H9 (cell line): Measurements from ENCODE around the gene DPP6. TPM values are rescaled to one million over a fixed set of nuclear protein-coding genes. Genes with fewer than 3 reads are reported as not detected.

ENCODE experiments used
- DNase-seq: peaks from one replicate; pipeline ENCODE4 v3.0.0-alpha.2; 2017
- H2AFZ ChIP-seq: one replicate; pipeline ENCODE4 v1.6.1; 2013; ENCODE audit warnings: mild to moderate bottlenecking, low read length, control low read depth, moderate library complexity
- H2AK5ac ChIP-seq: 2 replicates; pipeline ENCODE4 v1.6.1; 2013; ENCODE audit warnings: low read length, control low read depth, mixed read lengths; ENCODE audit not compliant: insufficient read length
- H2BK120ac ChIP-seq: one replicate; pipeline ENCODE4 v1.6.1; 2013; ENCODE audit warnings: low read depth, mild to moderate bottlenecking, low read length, control low read depth, inconsistent platforms; ENCODE audit not compliant: poor library complexity, severe bottlenecking
- H2BK12ac ChIP-seq: 2 replicates; pipeline ENCODE4 v1.6.1; 2013; ENCODE audit warnings: low read length, control low read depth, mixed read lengths, low read depth; ENCODE audit not compliant: insufficient read length
- H2BK15ac ChIP-seq: 2 replicates; pipeline ENCODE4 v1.6.1; 2013; ENCODE audit warnings: low read depth, low read length, control low read depth
- H2BK20ac ChIP-seq: one replicate; pipeline ENCODE4 v1.6.1; 2013; ENCODE audit warnings: low read depth, mild to moderate bottlenecking, low read length, control low read depth, inconsistent platforms; ENCODE audit not compliant: poor library complexity, severe bottlenecking
- H2BK5ac ChIP-seq: 2 replicates; pipeline ENCODE4 v1.6.1; 2013; ENCODE audit warnings: low read length, control low read depth, mixed read lengths; ENCODE audit not compliant: insufficient read length
- H3K14ac ChIP-seq: 2 replicates; pipeline ENCODE4 v1.6.1; 2013; ENCODE audit warnings: low read length, control low read depth; ENCODE audit not compliant: insufficient read depth
- H3K18ac ChIP-seq: 2 replicates; pipeline ENCODE4 v1.6.1; 2013; ENCODE audit warnings: low read depth, mild to moderate bottlenecking, mixed read lengths, low read length, control low read depth; ENCODE audit not compliant: insufficient read length
- H3K23ac ChIP-seq: 2 replicates; pipeline ENCODE4 v1.6.1; 2013; ENCODE audit warnings: low read length, control low read depth, mixed read lengths, low read depth; ENCODE audit not compliant: insufficient read length
- H3K23me2 ChIP-seq: 2 replicates; pipeline ENCODE4 v1.6.1; 2013; ENCODE audit warnings: low read depth, mild to moderate bottlenecking, mixed read lengths, low read length, control low read depth; ENCODE audit not compliant: insufficient read length, poor library complexity, severe bottlenecking
- H3K27ac ChIP-seq: 2 replicates; pipeline ENCODE4 v1.5.1; 2013; ENCODE audit warnings: low read length, control low read depth, mixed read lengths, low read depth; ENCODE audit not compliant: insufficient read length
- H3K27me3 ChIP-seq: 2 replicates; pipeline ENCODE4 v1.6.1; 2013; ENCODE audit warnings: low read length, control low read depth, inconsistent platforms; ENCODE audit not compliant: insufficient read depth
- H3K4ac ChIP-seq: 2 replicates; pipeline ENCODE4 v1.6.1; 2013; ENCODE audit warnings: low read depth, mild to moderate bottlenecking, control low read depth, inconsistent platforms, low read length, moderate library complexity
- H3K4me1 ChIP-seq: 2 replicates; pipeline ENCODE4 v1.6.1; 2013; ENCODE audit warnings: low read length, control low read depth, inconsistent platforms; ENCODE audit not compliant: insufficient read depth
- H3K4me2 ChIP-seq: 2 replicates; pipeline ENCODE4 v1.6.1; 2013; ENCODE audit warnings: low read length, control low read depth, mixed read lengths; ENCODE audit not compliant: insufficient read length, insufficient read depth
- H3K56ac ChIP-seq: 2 replicates; pipeline ENCODE4 v1.6.1; 2013; ENCODE audit warnings: low read depth, mild to moderate bottlenecking, mixed read lengths, low read length, control low read depth; ENCODE audit not compliant: insufficient read length
- H3K79me1 ChIP-seq: 2 replicates; pipeline ENCODE4 v1.6.1; 2013; ENCODE audit warnings: low read depth, mild to moderate bottlenecking, moderate library complexity, low read length, control low read depth, inconsistent platforms; ENCODE audit not compliant: insufficient read depth, poor library complexity, severe bottlenecking
- H3K79me2 ChIP-seq: 2 replicates; pipeline ENCODE4 v1.6.1; 2013; ENCODE audit warnings: low read length, control low read depth, inconsistent platforms; ENCODE audit not compliant: insufficient read depth
- H3K9ac ChIP-seq: 2 replicates; pipeline ENCODE4 v1.6.1; 2013; ENCODE audit warnings: low read length, control low read depth, mixed read lengths; ENCODE audit not compliant: insufficient read length; ENCODE audit errors: extremely low read depth
- H3K9me3 ChIP-seq: one replicate; pipeline ENCODE4 v1.6.1; 2013; ENCODE audit warnings: low read depth, low read length, inconsistent platforms; ENCODE audit not compliant: control insufficient read depth
- H3T11ph ChIP-seq: one replicate; pipeline ENCODE4 v1.6.1; 2013; ENCODE audit warnings: mild to moderate bottlenecking, low read length, control low read depth, inconsistent platforms
- H4K20me1 ChIP-seq: one replicate; pipeline ENCODE4 v1.6.1; 2013; ENCODE audit not compliant: control insufficient read depth, insufficient read length, insufficient read depth
- H4K5ac ChIP-seq: 2 replicates; pipeline ENCODE4 v1.6.1; 2013; ENCODE audit warnings: low read depth, mild to moderate bottlenecking, mixed read lengths, low read length, control low read depth; ENCODE audit not compliant: insufficient read length
- H4K8ac ChIP-seq: replicated peaks from 2 replicates; pipeline ENCODE4 v1.6.1; 2013; ENCODE audit warnings: low read length, control low read depth, mixed read lengths, low read depth; ENCODE audit not compliant: insufficient read length
- H4K91ac ChIP-seq: 2 replicates; pipeline ENCODE4 v1.6.1; 2013; ENCODE audit warnings: low read depth, mild to moderate bottlenecking, moderate library complexity, mixed read lengths, low read length, control low read depth; ENCODE audit not compliant: insufficient read length
- H3K27ac Mint-ChIP-seq, 3 experiments: 2 replicates in 2 of 3; 3 replicates in 1 of 3; pipeline ENCODE4 v1.8.0; 2020 to 2021; ENCODE audit warnings: mixed read lengths in 3 of 3, mild to moderate bottlenecking in 1 of 3, moderate library complexity in 1 of 3
- H3K27me3 Mint-ChIP-seq: 2 replicates; pipeline ENCODE4 v1.8.0; 2021; ENCODE audit warnings: low read depth, mild to moderate bottlenecking, moderate library complexity, mixed read lengths
- H3K36me3 Mint-ChIP-seq, 3 experiments: 2 replicates in 2 of 3; 3 replicates in 1 of 3; pipeline ENCODE4 v1.8.0; 2020 to 2021; ENCODE audit warnings: low read depth in 3 of 3, mixed read lengths in 3 of 3; ENCODE audit not compliant: insufficient read depth in 1 of 3
- H3K4me1 Mint-ChIP-seq, 2 experiments: 2 replicates each; pipeline ENCODE4 v1.8.0; 2020; ENCODE audit warnings: mixed read lengths in 2 of 2
- H3K4me3 Mint-ChIP-seq, 2 experiments: 2 replicates in 1 of 2; 3 replicates in 1 of 2; pipeline ENCODE4 v1.8.0; 2020 to 2021; ENCODE audit warnings: mild to moderate bottlenecking in 2 of 2, mixed read lengths in 2 of 2, moderate library complexity in 1 of 2
- H3K9me3 Mint-ChIP-seq, 2 experiments: 2 replicates in 1 of 2; 3 replicates in 1 of 2; pipeline ENCODE4 v1.8.0; 2020; ENCODE audit warnings: mild to moderate bottlenecking in 2 of 2, mixed read lengths in 2 of 2, moderate library complexity in 1 of 2
- WGBS: extraction: QIAGEN DNeasy Blood & Tissue Kit; methylation state at CpG from one replicate; pipeline ENCODE4 v1.1.7; 2013; ENCODE audit warnings: missing lambda C conversion rate, low lambda C conversion rate, mixed read lengths; ENCODE audit not compliant: insufficient read length; ENCODE audit errors: extremely low coverage; 5-methylcytosine and 5-hydroxymethylcytosine counted together
- total RNA-seq: library from RNA; stranded (reverse); gene quantifications from 2 replicates; pipeline ENCODE4 v1.2.1, GENCODE V29; 2021
- TF ChIP-seq, protein P1 (sequence below): fragments of 200-600 bp; sonication (generic); conservative IDR thresholded peaks from 3 replicates; pipeline ENCODE4 v1.8.0; 2021; ENCODE audit warnings: antibody characterized with exemption, mild to moderate bottlenecking

The DPP6 gene
- total RNA-seq, 1 experiment from 2014 or later = 4.5 TPM

DNA sequence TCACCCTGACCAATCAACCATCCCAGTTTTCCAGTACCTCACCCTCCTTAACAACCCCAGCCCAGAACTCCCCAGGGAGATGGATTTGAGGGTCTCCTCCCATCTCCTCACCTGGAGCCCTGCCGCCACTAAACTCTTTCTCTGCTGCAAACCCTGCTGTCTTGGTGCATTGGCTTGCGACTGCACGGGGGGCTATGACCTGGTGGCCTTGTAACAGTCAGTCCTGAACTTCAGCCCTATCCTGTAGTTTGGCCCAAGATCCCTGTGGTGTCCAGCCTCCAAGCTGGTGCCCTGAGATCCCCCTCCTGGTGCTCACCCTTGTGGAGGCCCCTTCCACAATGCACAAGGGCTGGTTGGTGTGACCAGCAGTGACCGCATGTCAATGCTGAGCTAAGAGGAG lies 858.8 kb downstream of the DPP6 start:
- WGBS = no CpG with 5 or more reads among the region's 4 CpGs
- Histone ChIP-seq H3K4ac (no peak overlapping the region), H4K8ac (no peak overlapping the region), H3K56ac (no peak overlapping the region), H3K79me2 (no peaks in the 10 kb centered on the region), H2AFZ (no peak overlapping the region), H3K14ac (no peak overlapping the region), H2AK5ac (no peak overlapping the region), H3K18ac (no peak overlapping the region), H3K4me1 (no peaks in the 10 kb centered on the region), H3K4me2 (no peak overlapping the region), H2BK15ac (no peak overlapping the region), H3K27me3 (no peaks in the 10 kb centered on the region), H2BK5ac (no peak overlapping the region), H3K27ac (no peak overlapping the region), H2BK20ac (no peak overlapping the region), H4K20me1 (no peaks in the 10 kb centered on the region), H3K23ac (no peak overlapping the region), H4K91ac (no peak overlapping the region), H3K23me2 (peaks cover 3% of the 10 kb centered on the region), H2BK120ac (no peak overlapping the region), H3K79me1 (no peaks in the 10 kb centered on the region), H3K9ac (no peak overlapping the region), H3K9me3 (no peaks in the 10 kb centered on the region), H3T11ph (no peak overlapping the region), H4K5ac (no peak overlapping the region), H2BK12ac (no peak overlapping the region)
- Mint-ChIP-seq H3K27me3 (peaks cover 34% of the 10 kb centered on the region), H3K9me3 (peaks cover 25 to 33% of the 10 kb centered on the region in 2 experiments), H3K27ac (no peak overlapping the region), H3K4me3 (no peak overlapping the region), H3K36me3 (peaks cover 0 to 15% (median 8%) of the 10 kb centered on the region in 3 experiments; a peak in 6 of 7 replicates), H3K4me1 (peaks cover 5 to 7% of the 10 kb centered on the region in 2 experiments)
- DNase-seq = no peak
- TF ChIP-seq, protein P1, sequence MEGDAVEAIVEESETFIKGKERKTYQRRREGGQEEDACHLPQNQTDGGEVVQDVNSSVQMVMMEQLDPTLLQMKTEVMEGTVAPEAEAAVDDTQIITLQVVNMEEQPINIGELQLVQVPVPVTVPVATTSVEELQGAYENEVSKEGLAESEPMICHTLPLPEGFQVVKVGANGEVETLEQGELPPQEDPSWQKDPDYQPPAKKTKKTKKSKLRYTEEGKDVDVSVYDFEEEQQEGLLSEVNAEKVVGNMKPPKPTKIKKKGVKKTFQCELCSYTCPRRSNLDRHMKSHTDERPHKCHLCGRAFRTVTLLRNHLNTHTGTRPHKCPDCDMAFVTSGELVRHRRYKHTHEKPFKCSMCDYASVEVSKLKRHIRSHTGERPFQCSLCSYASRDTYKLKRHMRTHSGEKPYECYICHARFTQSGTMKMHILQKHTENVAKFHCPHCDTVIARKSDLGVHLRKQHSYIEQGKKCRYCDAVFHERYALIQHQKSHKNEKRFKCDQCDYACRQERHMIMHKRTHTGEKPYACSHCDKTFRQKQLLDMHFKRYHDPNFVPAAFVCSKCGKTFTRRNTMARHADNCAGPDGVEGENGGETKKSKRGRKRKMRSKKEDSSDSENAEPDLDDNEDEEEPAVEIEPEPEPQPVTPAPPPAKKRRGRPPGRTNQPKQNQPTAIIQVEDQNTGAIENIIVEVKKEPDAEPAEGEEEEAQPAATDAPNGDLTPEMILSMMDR = no peak
